WTC11 (cell line): ENCODE data around the gene ZNF200. TPM values are rescaled to one million over a fixed set of nuclear protein-coding genes. Genes with fewer than 3 reads are reported as not detected.
A peak's percentile ranks its signal among the peaks of the same experiment; 100 is the strongest.

Source experiments
- ATAC-seq: fragments of 200-7000 bp; cut with Tn5 transposase; 2 replicates; pipeline ENCODE4 v1.10.0; 2021; ENCODE audit warnings: mild to moderate bottlenecking, moderate library complexity
- CTCF ChIA-PET: fragments of 300-600 bp; sonication (Branson Sonifier 250); formaldehyde crosslinking; loops from one replicate; lab custom pipeline; 2021; ENCODE audit warnings: antibody characterized with exemption; lab: Charles Lee
- POLR2A ChIA-PET: fragments of 350-600 bp; sonication (Branson Sonifier 250); formaldehyde crosslinking; loops from one replicate; lab custom pipeline; 2021; ENCODE audit warnings: antibody characterized with exemption; lab: Charles Lee
- DNase-seq: peaks from one replicate; pipeline ENCODE4 v3.0.0; 2021; ENCODE audit warnings: low spot score
- H3K27ac Mint-ChIP-seq: 2 replicates; pipeline ENCODE4 v1.8.0; 2021; ENCODE audit warnings: mixed read lengths
- H3K27me3 Mint-ChIP-seq: 2 replicates; pipeline ENCODE4 v1.8.0; 2021; ENCODE audit warnings: low read depth, mild to moderate bottlenecking, moderate library complexity, mixed read lengths
- H3K36me3 Mint-ChIP-seq: 2 replicates; pipeline ENCODE4 v1.8.0; 2021; ENCODE audit warnings: mixed read lengths
- H3K4me1 Mint-ChIP-seq: 2 replicates; pipeline ENCODE4 v1.8.0; 2022; ENCODE audit warnings: mixed read lengths
- H3K4me3 Mint-ChIP-seq: 2 replicates; pipeline ENCODE4 v1.8.0; 2021; ENCODE audit warnings: mild to moderate bottlenecking, moderate library complexity, mixed read lengths
- H3K9me3 Mint-ChIP-seq: 2 replicates; pipeline ENCODE4 v1.8.0; 2021; ENCODE audit warnings: mixed read lengths
- CREM ChIP-seq: sonication (generic); formaldehyde crosslinking; IDR thresholded peaks from 2 replicates; pipeline ENCODE4 v1.8.1; 2022; ENCODE audit warnings: mild to moderate bottlenecking, missing genetic modification reagents, moderate library complexity
- CTCF ChIP-seq: fragments of 200-600 bp; IDR thresholded peaks from 2 replicates; pipeline ENCODE4 v1.8.0; 2022; ENCODE audit warnings: antibody characterized with exemption
- EMX1 ChIP-seq: fragments of 250-450 bp; sonication (Bioruptor Pico); IDR thresholded peaks from 2 replicates; pipeline ENCODE4 v1.8.0; 2021; ENCODE audit warnings: mild to moderate bottlenecking
- ETV6 ChIP-seq: sonication (generic); formaldehyde crosslinking; IDR thresholded peaks from 2 replicates; pipeline ENCODE4 v1.8.1; 2022; ENCODE audit warnings: mild to moderate bottlenecking, missing genetic modification reagents
- FOXJ3 ChIP-seq: sonication (generic); formaldehyde crosslinking; IDR thresholded peaks from 2 replicates; pipeline ENCODE4 v1.9.0; 2021; ENCODE audit warnings: missing genetic modification reagents, mild to moderate bottlenecking, borderline replicate concordance
- MAX ChIP-seq: sonication (generic); formaldehyde crosslinking; IDR thresholded peaks from 2 replicates; pipeline ENCODE4 v1.8.0; 2022; ENCODE audit warnings: mild to moderate bottlenecking, missing genetic modification reagents
- NR3C1 ChIP-seq: sonication (generic); formaldehyde crosslinking; conservative IDR thresholded peaks from 2 replicates; pipeline ENCODE4 v1.8.1; 2023; ENCODE audit warnings: low read depth, mild to moderate bottlenecking, missing genetic modification reagents
- PREB ChIP-seq: sonication (generic); formaldehyde crosslinking; IDR thresholded peaks from 2 replicates; pipeline ENCODE4 v1.8.1; 2022; ENCODE audit warnings: mild to moderate bottlenecking, missing genetic modification reagents, moderate library complexity, borderline replicate concordance
- TEAD4 ChIP-seq: sonication (generic); formaldehyde crosslinking; IDR thresholded peaks from 2 replicates; pipeline ENCODE4 v1.8.0; 2022; ENCODE audit warnings: mild to moderate bottlenecking, missing genetic modification reagents
- ZBTB43 ChIP-seq: sonication (generic); formaldehyde crosslinking; IDR thresholded peaks from 2 replicates; pipeline ENCODE4 v1.8.1; 2023; ENCODE audit warnings: mild to moderate bottlenecking, missing genetic modification reagents
- ZNF671 ChIP-seq: fragments of 250-450 bp; sonication (Bioruptor Pico); IDR thresholded peaks from 2 replicates; pipeline ENCODE4 v1.8.0; 2021; ENCODE audit warnings: mild to moderate bottlenecking
- total RNA-seq: library from RNA; stranded (reverse); gene quantifications from 3 replicates; pipeline ENCODE4 v1.2.3, GENCODE V29; 2021
- TF ChIP-seq, protein P1 (sequence below): sonication (generic); formaldehyde crosslinking; IDR thresholded peaks from 2 replicates; pipeline ENCODE4 v1.8.1; 2022; ENCODE audit warnings: missing genetic modification reagents, borderline replicate concordance
- TF ChIP-seq, protein P2 (sequence below): sonication (generic); formaldehyde crosslinking; IDR thresholded peaks from 2 replicates; pipeline ENCODE4 v1.8.0; 2023; ENCODE audit warnings: missing genetic modification reagents
- TF ChIP-seq, protein P3 (sequence below): sonication (generic); formaldehyde crosslinking; IDR thresholded peaks from 2 replicates; pipeline ENCODE4 v1.8.0; 2022; ENCODE audit warnings: mild to moderate bottlenecking, missing genetic modification reagents
- TF ChIP-seq, protein P4 (sequence below): sonication (generic); formaldehyde crosslinking; IDR thresholded peaks from 2 replicates; pipeline ENCODE4 v1.8.1; 2023; ENCODE audit warnings: mild to moderate bottlenecking, moderate library complexity, missing genetic modification reagents
- TF ChIP-seq, protein P5 (sequence below): sonication (generic); formaldehyde crosslinking; IDR thresholded peaks from 2 replicates; pipeline ENCODE4 v1.8.1; 2023; ENCODE audit warnings: mild to moderate bottlenecking, missing genetic modification reagents, moderate library complexity

ZNF200 gene
- total RNA-seq, 1 experiment from 2014 or later = 9.7 TPM

DNA sequence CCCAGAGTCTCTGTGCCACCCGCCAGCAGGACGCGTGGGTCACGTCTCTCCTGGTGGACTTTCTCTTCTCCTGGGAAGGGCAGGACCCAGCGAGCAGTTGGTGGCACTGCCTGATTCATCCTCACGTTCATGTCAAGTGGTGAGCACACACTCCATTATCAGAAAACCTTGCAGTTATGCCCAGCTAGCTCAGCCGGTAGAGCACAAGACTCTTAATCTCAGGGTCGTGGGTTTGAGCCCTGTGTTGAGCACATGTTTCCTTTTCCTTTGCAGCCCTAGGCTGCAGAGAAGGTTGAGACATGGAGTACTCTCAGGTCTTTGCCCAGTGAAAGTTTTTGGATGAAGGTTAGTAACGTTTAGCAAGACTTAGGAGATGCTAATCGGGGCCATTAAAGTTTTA is 39.0 kb downstream of the ZNF200 start:
- no peak for DNase-seq
- ATAC-seq = no peak
- CTCF ChIA-PET = no interaction called here
- Mint-ChIP-seq H3K9me3 (no peaks in the 10 kb centered on the region; the same call in 1 of the 2 replicates), H3K27me3 (peaks cover 79% of the 10 kb centered on the region), H3K4me3 (no peak overlapping the region), H3K27ac (no peak overlapping the region), H3K36me3 (no peaks in the 10 kb centered on the region), H3K4me1 (peaks cover under 1% of the 10 kb centered on the region)
- POLR2A ChIA-PET = no interaction called here
- TF ChIP-seq, protein P1, sequence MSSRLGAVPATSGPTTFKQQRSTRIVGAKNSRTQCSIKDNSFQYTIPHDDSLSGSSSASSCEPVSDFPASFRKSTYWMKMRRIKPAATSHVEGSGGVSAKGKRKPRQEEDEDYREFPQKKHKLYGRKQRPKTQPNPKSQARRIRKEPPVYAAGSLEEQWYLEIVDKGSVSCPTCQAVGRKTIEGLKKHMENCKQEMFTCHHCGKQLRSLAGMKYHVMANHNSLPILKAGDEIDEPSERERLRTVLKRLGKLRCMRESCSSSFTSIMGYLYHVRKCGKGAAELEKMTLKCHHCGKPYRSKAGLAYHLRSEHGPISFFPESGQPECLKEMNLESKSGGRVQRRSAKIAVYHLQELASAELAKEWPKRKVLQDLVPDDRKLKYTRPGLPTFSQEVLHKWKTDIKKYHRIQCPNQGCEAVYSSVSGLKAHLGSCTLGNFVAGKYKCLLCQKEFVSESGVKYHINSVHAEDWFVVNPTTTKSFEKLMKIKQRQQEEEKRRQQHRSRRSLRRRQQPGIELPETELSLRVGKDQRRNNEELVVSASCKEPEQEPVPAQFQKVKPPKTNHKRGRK (CRISPR knock-in tag) = no peak
- no peak for TF ChIP-seq CTCF
- TF ChIP-seq NR3C1 (CRISPR knock-in tag) = no peak
- no peak for TF ChIP-seq TEAD4

DNA sequence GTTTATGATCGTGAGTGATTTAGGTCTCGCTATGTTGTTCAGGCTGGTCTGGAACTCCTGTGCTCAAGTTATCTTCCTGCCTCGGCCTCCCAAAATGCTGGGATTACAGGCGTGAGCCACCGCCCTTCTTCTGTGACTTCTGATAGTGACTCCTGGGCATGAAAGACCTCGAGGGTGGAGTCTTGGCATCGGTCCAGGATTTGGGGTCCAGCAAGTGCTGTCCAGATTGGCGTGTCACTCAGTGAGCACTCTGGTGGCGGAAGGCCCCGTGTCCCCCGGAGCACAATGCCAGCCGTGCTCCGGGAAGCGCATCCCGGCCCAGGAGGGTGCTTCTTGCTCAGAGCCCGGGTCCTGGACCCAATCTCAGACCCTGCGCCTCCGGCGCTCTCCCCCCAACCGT is 40.2 kb downstream of the ZNF200 start:
- Mint-ChIP-seq H3K36me3 (no peaks in the 10 kb centered on the region), H3K4me1 (peaks cover 10% of the 10 kb centered on the region), H3K9me3 (no peaks in the 10 kb centered on the region; the same call in 1 of the 2 replicates), H3K4me3 (no peak overlapping the region), H3K27ac (no peak overlapping the region), H3K27me3 (peaks cover 81% of the 10 kb centered on the region)
- DNase-seq (no peak), ATAC-seq (no peak)
- TF ChIP-seq MAX (CRISPR knock-in tag) = no peak
- no peak for TF ChIP-seq FOXJ3 (CRISPR knock-in tag)
- TF ChIP-seq, protein P2, sequence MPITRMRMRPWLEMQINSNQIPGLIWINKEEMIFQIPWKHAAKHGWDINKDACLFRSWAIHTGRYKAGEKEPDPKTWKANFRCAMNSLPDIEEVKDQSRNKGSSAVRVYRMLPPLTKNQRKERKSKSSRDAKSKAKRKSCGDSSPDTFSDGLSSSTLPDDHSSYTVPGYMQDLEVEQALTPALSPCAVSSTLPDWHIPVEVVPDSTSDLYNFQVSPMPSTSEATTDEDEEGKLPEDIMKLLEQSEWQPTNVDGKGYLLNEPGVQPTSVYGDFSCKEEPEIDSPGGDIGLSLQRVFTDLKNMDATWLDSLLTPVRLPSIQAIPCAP = no peak
- TF ChIP-seq EMX1 (CRISPR knock-in tag) = no peak
- TF ChIP-seq ZNF671 (CRISPR knock-in tag) = no peak
- TF ChIP-seq, protein P3, sequence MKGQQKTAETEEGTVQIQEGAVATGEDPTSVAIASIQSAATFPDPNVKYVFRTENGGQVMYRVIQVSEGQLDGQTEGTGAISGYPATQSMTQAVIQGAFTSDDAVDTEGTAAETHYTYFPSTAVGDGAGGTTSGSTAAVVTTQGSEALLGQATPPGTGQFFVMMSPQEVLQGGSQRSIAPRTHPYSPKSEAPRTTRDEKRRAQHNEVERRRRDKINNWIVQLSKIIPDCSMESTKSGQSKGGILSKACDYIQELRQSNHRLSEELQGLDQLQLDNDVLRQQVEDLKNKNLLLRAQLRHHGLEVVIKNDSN (CRISPR knock-in tag) = no peak
- TF ChIP-seq, protein P4, sequence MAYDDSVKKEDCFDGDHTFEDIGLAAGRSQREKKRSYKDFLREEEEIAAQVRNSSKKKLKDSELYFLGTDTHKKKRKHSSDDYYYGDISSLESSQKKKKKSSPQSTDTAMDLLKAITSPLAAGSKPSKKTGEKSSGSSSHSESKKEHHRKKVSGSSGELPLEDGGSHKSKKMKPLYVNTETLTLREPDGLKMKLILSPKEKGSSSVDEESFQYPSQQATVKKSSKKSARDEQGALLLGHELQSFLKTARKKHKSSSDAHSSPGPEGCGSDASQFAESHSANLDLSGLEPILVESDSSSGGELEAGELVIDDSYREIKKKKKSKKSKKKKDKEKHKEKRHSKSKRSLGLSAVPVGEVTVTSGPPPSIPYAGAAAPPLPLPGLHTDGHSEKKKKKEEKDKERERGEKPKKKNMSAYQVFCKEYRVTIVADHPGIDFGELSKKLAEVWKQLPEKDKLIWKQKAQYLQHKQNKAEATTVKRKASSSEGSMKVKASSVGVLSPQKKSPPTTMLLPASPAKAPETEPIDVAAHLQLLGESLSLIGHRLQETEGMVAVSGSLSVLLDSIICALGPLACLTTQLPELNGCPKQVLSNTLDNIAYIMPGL = no peak
- POLR2A ChIA-PET = no interaction called here
- CTCF ChIA-PET = no interaction called here

DNA sequence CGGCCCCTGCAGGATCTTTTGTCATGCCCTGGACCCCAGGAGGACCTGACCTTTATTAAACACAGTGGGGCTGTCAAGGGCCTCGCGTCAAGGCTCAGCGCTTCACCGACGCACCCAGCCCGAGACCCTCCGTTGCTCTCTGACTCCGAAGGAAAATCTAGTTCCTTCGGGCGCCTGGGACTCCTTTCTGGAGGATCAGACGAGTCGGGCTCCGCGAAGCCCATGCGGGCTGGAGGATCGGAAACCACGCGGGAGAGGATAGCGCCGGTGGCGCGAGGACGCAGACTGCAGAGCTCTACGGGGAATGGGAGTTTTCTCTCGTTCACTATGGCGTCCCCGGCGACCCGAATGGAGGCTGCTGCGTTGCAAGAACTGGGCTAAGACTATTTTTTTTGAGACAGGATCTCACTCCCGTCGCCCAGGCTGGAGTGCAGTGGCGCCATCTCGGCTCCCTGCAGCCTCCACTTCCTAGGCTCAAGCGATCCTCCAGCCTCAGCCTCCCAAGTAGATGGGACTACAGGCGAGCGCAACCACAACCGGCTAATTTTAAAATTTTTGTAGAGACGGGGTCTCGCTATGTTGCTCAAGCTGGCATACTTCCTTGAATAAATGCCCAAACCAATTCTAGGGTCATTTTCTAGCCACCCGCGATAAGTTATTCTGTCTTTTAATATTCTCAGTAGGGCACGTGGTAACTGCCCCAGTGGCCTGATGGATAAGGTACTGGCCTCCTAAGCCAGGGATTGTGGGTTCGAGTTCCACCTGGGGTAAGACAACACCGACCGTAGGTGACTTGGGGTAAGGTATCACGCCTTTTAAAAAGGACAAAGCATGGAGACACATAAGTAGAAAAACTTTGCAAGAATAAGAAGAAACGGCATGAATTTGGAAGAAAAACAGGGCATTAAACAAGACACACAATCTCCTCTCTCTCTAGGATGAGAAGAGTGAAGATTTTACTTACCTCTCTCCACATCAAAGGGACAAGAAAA is 41.4 kb downstream of the ZNF200 start:
- H3K27ac Mint-ChIP-seq = no peak overlapping the region
- no peaks in the 10 kb centered on the region for H3K36me3 Mint-ChIP-seq
- peaks cover 85% of the 10 kb centered on the region for H3K27me3 Mint-ChIP-seq
- ChIA-PET CTCF (interaction anchor here (0.5 kb wide), 1 partner anchor 63 kb away, joined by 4 read pairs; no protein-coding TSS in a partner anchor), POLR2A (no interaction called here)
- ATAC-seq (no peak), DNase-seq (no peak)
- H3K4me1 Mint-ChIP-seq = peaks cover 12% of the 10 kb centered on the region
- peak overlapping the region; percentile 34; the same call in 1 of the 2 replicates for H3K4me3 Mint-ChIP-seq
- H3K9me3 Mint-ChIP-seq = no peaks in the 10 kb centered on the region; the same call in 1 of the 2 replicates
- no peak for TF ChIP-seq ETV6
- no peak for TF ChIP-seq ZBTB43 (CRISPR knock-in tag)
- TF ChIP-seq, protein P5, sequence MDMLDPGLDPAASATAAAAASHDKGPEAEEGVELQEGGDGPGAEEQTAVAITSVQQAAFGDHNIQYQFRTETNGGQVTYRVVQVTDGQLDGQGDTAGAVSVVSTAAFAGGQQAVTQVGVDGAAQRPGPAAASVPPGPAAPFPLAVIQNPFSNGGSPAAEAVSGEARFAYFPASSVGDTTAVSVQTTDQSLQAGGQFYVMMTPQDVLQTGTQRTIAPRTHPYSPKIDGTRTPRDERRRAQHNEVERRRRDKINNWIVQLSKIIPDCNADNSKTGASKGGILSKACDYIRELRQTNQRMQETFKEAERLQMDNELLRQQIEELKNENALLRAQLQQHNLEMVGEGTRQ (CRISPR knock-in tag) = no peak
- TF ChIP-seq CREM (CRISPR knock-in tag) = no peak
- TF ChIP-seq, protein P2 = no peak
- TF ChIP-seq, protein P3 (CRISPR knock-in tag) = no peak
- no peak for TF ChIP-seq PREB (CRISPR knock-in tag)
- no peak for TF ChIP-seq EMX1 (CRISPR knock-in tag)
